Activated T-cell treated with anti-CD3 and anti-CD28 coated beads, Interleukin-2, amount 50 U/mL, for 4 hours (primary cell): ENCODE data around the gene SLC38A1. TPM values are rescaled to one million over a fixed set of nuclear protein-coding genes. Genes with fewer than 3 reads are reported as not detected.
"Not testable (repeated sequence)": the region's sequence is repeated elsewhere in the genome, so short reads cannot be mapped to it uniquely, and the experiment has no call there.

Experiments
- ATAC-seq, 2 donors: fragments of 200-7000 bp; cut with Tn5 transposase; one replicate each; pipeline ENCODE4 v1.10.0; 2021
- DNase-seq: peaks from one replicate; pipeline ENCODE4 v3.0.0-alpha.2; 2020
- H3K27me3 Mint-ChIP-seq: one replicate; pipeline ENCODE4 v1.8.0; 2021; ENCODE audit warnings: low read depth, mixed read lengths
- H3K36me3 Mint-ChIP-seq: one replicate; pipeline ENCODE4 v1.8.0; 2022; ENCODE audit warnings: mixed read lengths; ENCODE audit not compliant: insufficient read depth
- H3K4me1 Mint-ChIP-seq: one replicate; pipeline ENCODE4 v1.8.0; 2021; ENCODE audit warnings: low read depth, mixed read lengths
- H3K4me3 Mint-ChIP-seq: one replicate; pipeline ENCODE4 v1.8.0; 2021; ENCODE audit warnings: mild to moderate bottlenecking, moderate library complexity, mixed read lengths
- H3K9me3 Mint-ChIP-seq: one replicate; pipeline ENCODE4 v1.8.0; 2021; ENCODE audit warnings: mixed read lengths
- total RNA-seq, 3 donors: library from RNA; stranded (reverse); gene quantifications; one replicate each; pipeline ENCODE4 v1.2.1, GENCODE V29; 2021

SLC38A1 gene
- total RNA-seq, 3 donors from 2014 or later = 251 to 257 (median 254) TPM

DNA sequence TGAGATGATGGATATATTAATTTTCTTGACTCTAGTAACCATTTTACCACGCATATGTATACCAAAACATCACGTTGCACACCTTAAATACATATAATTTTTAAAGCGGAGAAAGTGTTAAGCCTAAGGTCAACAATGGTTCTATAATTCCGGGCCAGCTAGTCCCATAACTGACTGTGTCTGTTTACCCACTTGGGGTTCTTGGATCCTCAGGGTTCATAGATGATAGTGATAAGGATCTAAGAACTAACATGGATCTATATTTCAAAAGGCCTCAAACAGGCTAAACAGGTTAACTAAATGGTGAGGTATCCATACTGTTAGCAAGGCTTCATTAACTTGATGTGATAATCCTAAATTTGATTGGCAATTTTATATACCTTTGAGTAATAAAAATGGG is 9.8 kb downstream of the SLC38A1 start:
- H3K4me1 Mint-ChIP-seq = peaks cover 59% of the 10 kb centered on the region

DNA sequence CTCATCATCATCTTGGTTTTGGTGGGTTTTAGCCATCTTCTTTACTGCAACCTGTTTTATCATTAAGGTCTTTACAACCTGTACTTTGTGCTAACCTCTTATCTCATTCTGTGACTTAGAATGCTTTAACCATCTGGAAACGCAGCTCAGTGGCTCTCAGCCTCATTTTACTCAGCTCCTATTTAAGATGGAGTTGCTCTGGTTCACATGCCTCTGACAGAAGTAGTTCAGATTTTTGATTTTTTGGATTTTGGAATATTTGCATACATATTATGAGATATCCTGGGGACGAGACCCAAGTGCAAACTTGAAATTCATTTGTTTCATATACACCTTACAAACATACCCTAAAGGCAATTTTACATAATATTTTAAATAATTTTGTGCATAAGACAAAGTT is 10.7 kb downstream of the SLC38A1 start:
- Mint-ChIP-seq H3K27me3 (no peaks in the 10 kb centered on the region), H3K9me3 (no peaks in the 10 kb centered on the region), H3K4me1 (peaks cover 54% of the 10 kb centered on the region), H3K4me3 (no peak overlapping the region), H3K36me3 (peaks cover 46% of the 10 kb centered on the region)
- ATAC-seq (no peak), DNase-seq (no peak)

More for the DNA sequence above, 9.8 kb downstream of the SLC38A1 start:
- H3K36me3 Mint-ChIP-seq = peaks cover 41% of the 10 kb centered on the region
- no peaks in the 10 kb centered on the region for H3K9me3 Mint-ChIP-seq
- DNase-seq = no peak
- H3K27me3 Mint-ChIP-seq = no peaks in the 10 kb centered on the region
- ATAC-seq = no peak
- H3K4me3 Mint-ChIP-seq = no peak overlapping the region

DNA sequence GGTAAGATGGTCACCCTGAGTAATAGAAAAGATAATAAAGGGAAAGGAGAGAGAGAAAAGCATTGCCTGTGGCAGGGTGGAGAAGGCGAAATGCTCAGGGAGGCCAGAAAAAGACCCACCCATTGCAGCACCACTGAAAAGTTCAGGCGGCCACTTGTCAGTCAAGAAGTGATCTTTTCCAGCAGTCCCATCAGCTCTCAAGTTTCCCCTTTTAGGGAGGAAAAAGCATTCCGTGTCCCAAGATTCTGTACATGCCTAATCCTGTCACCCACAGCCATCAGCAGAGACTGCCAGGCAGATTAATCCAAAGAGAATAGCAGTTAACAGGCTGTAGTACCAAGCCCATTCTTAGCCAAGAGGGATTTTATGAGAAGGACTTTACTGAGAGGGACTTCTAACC is 11.9 kb downstream of the SLC38A1 start:
- H3K4me1 Mint-ChIP-seq = peaks cover 55% of the 10 kb centered on the region
- no peak for DNase-seq
- peak overlapping the region; percentile 52 for H3K4me3 Mint-ChIP-seq
- H3K36me3 Mint-ChIP-seq = peaks cover 49% of the 10 kb centered on the region
- H3K27me3 Mint-ChIP-seq = no peaks in the 10 kb centered on the region
- no peak for ATAC-seq
- no peaks in the 10 kb centered on the region for H3K9me3 Mint-ChIP-seq

DNA sequence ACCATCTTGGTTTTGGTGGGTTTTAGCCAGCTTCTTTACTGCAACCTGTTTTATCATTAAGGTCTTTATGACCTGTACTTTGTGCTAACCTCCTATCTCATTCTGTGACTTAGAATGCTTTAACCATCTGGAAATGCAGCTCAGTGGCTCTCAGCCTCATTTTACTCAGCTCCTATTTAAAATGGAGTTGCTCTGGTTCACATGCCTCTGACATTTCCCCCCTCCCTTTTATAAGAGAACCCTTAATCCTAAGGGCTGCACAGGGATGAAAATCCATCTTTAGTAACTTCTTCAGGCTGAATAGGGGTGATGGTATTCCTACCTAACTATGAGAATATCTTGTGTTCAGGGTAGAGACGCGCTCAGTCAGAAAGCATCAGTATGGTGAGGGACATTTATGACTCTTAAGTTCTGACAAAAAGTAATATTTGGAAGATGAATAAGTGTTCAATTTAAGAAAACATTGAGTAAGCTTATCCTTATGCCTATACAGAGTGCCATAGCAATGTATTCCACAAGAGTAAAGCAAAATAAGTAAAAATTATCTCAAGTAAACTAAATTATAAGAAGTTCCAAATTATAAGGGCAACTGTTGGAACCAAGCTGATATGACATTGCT is 15.2 kb downstream of the SLC38A1 start:
- Mint-ChIP-seq H3K36me3 (peaks cover 77% of the 10 kb centered on the region), H3K9me3 (peaks cover 5% of the 10 kb centered on the region), H3K27me3 (no peaks in the 10 kb centered on the region), H3K4me3 (no peak overlapping the region), H3K4me1 (peaks cover 77% of the 10 kb centered on the region)
- ATAC-seq (peak; percentile 14 to 57), DNase-seq (no peak)

DNA sequence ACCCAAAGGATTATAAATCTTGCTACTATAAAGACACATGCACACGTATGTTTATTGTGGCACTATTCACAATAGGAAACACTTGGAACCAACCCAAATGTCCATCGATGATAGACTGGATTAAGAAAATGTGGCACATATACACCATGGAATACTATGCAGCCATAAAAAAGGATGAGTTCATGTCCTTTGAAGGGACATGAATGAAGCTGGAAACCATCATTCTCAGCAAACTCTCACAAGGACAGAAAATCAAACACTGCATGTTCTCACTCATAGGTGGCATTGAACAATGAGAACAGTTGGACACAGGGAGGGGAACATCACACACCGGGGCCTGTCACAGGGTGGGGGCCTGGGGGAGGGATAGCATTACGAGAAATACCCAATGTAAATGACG is 16.8 kb downstream of the SLC38A1 start:
- ATAC-seq, DNase-seq, H3K4me3 Mint-ChIP-seq, H3K27me3 Mint-ChIP-seq: not testable (repeated sequence)
- peaks cover 20% of the 10 kb centered on the region for H3K9me3 Mint-ChIP-seq
- peaks cover 81% of the 10 kb centered on the region for H3K36me3 Mint-ChIP-seq
- peaks cover 80% of the 10 kb centered on the region for H3K4me1 Mint-ChIP-seq

DNA sequence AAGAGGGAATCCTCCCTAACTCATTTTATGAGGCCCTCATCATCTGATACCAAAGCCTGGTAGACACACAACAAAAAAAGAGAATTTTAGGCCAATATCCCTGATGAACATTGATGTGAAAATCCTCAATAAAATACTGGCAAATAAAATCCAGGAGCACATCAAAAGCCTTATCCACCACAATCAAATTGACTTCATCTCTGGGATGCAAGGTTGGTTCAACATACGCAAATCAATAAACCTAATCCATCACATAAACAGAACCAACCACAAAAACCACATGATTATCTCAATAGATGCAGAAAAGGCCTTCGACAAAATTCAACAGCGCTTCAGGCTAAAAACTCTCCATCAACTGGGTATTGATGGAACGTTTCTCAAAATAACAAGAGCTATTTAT is 18.9 kb downstream of the SLC38A1 start:
- not testable (repeated sequence) for H3K4me3 Mint-ChIP-seq, ATAC-seq, H3K27me3 Mint-ChIP-seq, DNase-seq
- H3K9me3 Mint-ChIP-seq = peaks cover 20% of the 10 kb centered on the region
- H3K36me3 Mint-ChIP-seq = peaks cover 86% of the 10 kb centered on the region
- H3K4me1 Mint-ChIP-seq = peaks cover 82% of the 10 kb centered on the region

DNA sequence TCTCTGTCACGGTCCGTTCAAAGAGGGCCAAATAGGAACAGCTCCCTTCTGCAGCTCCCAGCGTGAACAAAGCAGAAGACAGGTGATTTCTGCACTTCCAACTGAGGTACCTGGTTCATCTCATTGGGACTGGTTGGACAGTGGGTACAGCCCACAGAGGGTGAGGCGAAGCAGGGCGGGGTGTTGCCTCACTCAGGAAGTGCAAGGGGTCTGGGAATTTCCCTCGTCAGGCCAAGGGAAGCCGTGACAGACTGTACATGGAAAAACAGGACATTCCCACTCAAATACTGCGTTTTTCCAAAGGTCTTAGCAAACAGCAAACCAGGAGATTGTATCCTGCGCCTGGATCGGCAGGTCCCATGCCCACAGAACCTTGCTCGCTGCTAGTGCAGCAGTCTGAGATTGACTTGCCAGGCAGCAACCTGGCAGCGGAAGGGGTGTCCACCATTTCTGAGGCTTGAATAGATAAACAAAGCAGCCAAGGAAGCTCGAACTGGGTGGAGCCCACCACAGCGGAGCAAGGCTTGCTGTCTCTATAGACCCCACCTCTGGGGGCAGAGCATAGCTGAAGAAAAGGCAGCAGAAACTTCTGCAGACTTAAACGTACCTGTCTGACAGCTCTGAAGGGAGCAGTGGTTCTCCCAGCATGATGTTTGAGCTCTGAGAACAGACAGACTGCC is 22.7 kb downstream of the SLC38A1 start:
- no peak overlapping the region for H3K4me3 Mint-ChIP-seq

DNA sequence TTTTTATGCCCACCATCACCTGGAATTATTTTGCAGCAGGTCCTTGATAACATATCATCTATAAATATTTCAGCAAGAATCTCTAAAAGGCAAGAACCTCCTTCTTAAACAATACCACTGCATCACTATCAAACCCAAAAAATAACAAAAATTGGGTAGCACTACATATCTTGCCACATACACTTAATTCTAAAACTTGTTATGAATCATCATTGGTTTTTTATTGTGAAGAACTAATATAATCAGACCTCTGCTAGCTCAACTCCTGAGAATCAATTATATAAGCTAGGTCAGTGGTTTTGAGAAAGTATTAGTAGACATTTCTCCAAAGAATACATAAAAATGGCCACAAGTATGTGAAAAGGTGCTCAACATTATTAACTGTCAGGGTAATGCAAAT is 23.8 kb downstream of the SLC38A1 start:
- H3K27me3 Mint-ChIP-seq = no peaks in the 10 kb centered on the region
- H3K9me3 Mint-ChIP-seq = peaks cover 20% of the 10 kb centered on the region
- DNase-seq (no peak), ATAC-seq (peak in 1 of 2 donors; percentile 31)
- H3K36me3 Mint-ChIP-seq = peaks cover 76% of the 10 kb centered on the region
- no peak overlapping the region for H3K4me3 Mint-ChIP-seq
- H3K4me1 Mint-ChIP-seq = peaks cover 88% of the 10 kb centered on the region

More for the DNA sequence above, 22.7 kb downstream of the SLC38A1 start:
- DNase-seq (no peak), ATAC-seq (peak; percentile 20 to 53)
- H3K27me3 Mint-ChIP-seq = no peaks in the 10 kb centered on the region
- peaks cover 20% of the 10 kb centered on the region for H3K9me3 Mint-ChIP-seq
- peaks cover 89% of the 10 kb centered on the region for H3K4me1 Mint-ChIP-seq
- H3K36me3 Mint-ChIP-seq = peaks cover 78% of the 10 kb centered on the region

DNA sequence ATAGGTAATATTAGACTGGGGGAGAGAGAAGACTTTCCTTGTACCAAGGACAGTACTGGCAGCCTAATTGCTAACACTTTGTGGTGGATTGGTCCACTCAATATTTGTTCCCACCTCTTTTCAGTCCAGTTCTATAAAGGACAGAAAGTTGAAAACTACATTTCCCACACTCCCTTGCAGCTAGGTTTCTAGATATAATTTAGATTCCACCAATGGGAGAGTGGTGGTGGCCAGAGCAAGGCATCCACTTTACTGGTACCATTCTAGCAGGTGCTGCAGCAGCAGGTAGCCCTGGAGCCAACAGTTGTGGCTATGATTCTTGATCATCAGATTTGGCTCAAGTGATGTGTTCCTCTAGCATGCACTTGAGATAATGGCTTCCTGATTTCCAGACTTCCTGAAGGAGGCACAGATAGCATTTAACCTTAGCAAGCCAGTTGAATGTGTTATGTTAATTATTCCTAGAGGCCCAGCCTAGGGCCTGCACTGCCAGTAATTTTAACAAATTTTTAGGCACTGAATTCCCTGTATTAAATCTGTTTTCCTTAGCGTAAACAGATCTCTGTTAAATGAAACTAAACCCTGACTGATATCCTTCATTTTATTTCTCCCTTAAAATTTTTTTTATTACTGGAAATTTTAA is 24.4 kb downstream of the SLC38A1 start:
- H3K9me3 Mint-ChIP-seq = peaks cover 20% of the 10 kb centered on the region
- peaks cover 76% of the 10 kb centered on the region for H3K36me3 Mint-ChIP-seq
- peaks cover 86% of the 10 kb centered on the region for H3K4me1 Mint-ChIP-seq
- no peak for DNase-seq
- no peak overlapping the region for H3K4me3 Mint-ChIP-seq
- no peaks in the 10 kb centered on the region for H3K27me3 Mint-ChIP-seq
- no peak for ATAC-seq

DNA sequence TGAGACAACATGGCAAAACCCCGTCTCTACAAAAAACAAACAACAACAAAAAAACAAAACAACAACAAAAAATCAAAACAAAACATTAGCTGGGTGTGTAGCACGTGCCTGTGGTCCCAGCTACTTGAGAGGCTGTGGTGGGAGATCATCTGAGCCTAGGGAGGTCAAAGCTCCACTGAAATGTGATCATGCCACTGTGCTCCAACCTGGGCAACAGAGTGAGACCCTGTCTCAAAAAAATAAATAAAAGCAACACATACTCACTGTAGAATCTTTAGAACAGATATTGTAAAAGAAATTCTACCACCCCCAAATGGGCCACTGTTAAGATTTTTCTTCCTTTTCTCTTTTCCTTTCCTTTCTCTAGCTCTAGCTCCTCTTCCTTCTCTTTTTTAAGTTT is 26.3 kb downstream of the SLC38A1 start:
- Mint-ChIP-seq H3K4me1 (peaks cover 84% of the 10 kb centered on the region), H3K27me3 (no peaks in the 10 kb centered on the region), H3K4me3 (no peak overlapping the region), H3K9me3 (peaks cover 6% of the 10 kb centered on the region), H3K36me3 (peaks cover 67% of the 10 kb centered on the region)
- ATAC-seq = no peak
- no peak for DNase-seq

DNA sequence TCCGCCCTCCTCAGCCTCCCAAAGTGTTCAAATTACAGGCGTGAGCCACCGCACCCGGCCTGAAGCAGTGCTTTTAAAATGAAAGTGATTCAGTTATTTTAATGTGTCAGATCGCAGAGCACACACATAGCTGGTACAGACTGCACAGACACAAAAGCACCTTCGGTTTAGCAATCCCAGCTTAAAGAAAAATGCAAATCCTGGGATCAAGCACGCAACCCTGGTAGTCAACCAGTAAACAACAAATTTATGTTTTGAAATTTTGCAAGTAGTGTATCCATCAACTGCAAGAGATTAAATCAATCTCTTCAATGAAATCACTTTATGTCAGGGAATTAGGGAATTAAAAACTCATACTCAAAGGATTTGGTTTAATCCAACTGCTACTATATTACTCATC is 28.4 kb downstream of the SLC38A1 start:
- ATAC-seq (no peak), DNase-seq (no peak)
- Mint-ChIP-seq H3K4me1 (peaks cover 85% of the 10 kb centered on the region), H3K9me3 (no peaks in the 10 kb centered on the region), H3K27me3 (no peaks in the 10 kb centered on the region), H3K4me3 (no peak overlapping the region), H3K36me3 (peaks cover 68% of the 10 kb centered on the region)

DNA sequence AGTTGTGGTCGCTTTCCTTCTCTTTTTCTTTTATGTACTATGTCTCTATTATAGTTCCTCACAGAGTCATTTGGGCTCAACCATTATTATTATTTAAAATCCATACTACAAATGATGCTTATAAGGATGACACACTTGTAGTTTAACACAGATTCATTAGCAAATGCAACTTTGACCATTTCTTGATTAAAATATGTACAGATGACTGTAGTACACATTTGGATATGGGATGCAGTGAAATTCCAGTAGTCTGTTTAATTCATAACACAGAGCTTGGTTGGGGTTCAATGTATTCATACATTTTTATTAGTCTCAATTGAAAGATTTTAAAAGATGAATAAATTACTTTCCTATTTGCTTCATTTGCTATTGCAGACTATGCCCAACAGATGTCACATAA is 30.0 kb downstream of the SLC38A1 start:
- DNase-seq (no peak), ATAC-seq (no peak)
- Mint-ChIP-seq H3K4me1 (peaks cover 85% of the 10 kb centered on the region), H3K4me3 (no peak overlapping the region), H3K9me3 (no peaks in the 10 kb centered on the region), H3K36me3 (peaks cover 66% of the 10 kb centered on the region), H3K27me3 (no peaks in the 10 kb centered on the region)

DNA sequence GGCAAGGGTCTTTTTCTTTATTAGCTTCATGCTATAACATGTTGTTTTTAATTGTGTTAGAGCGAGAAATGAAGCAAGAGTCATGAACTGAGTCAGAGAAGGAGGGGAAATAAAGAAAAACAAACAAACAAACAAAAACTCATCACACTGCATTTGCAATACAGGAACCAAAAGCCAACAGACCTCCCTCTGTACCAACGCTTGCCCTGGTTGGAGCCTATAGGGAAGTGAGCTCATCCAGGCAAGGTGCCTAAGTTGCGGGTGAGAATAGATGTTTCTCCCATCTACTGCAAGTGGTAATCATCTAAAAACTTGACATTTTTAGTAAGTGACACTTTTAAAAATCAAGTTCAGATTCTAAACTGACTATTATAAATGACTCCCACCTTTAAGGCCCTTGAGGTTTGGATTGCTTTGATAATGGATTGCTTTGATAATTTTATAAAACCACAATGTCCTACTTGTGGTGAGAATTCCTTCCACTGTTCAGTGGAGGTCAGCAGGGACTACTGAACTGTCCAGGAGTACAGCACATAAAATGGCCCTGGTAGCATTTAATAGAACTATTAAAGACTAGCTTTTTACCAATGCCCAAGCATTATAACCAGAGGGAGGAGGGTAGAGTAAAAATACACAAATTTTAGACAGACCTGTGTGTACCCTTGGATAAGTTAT is 31.3 kb downstream of the SLC38A1 start:
- no peak for DNase-seq
- Mint-ChIP-seq H3K9me3 (no peaks in the 10 kb centered on the region), H3K36me3 (peaks cover 60% of the 10 kb centered on the region), H3K4me3 (no peak overlapping the region), H3K27me3 (no peaks in the 10 kb centered on the region), H3K4me1 (peaks cover 80% of the 10 kb centered on the region)
- peak in 1 of 2 donors; percentile 38 for ATAC-seq

DNA sequence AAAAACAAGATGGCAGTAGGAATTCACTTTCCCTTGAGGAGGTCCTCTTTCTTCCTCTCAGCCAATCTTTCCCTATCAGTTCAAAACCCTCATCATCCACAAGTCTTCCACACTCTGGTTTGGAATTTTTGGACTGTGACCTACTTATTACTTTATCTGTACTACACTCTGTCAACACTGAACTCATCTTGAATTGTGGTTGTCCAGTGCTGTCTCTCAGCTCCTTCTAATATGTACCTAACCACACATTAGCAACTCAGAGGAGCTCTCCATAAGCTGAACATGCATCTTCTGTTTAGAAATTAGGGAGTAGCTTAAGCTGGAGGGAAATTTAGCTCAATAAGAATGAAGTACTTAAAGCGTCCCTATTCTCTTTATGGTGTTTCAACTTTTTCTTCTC is 34.8 kb downstream of the SLC38A1 start:
- no peak overlapping the region for H3K4me3 Mint-ChIP-seq
- DNase-seq = no peak
- no peak for ATAC-seq
- no peaks in the 10 kb centered on the region for H3K27me3 Mint-ChIP-seq
- peaks cover 82% of the 10 kb centered on the region for H3K4me1 Mint-ChIP-seq
- H3K9me3 Mint-ChIP-seq = no peaks in the 10 kb centered on the region
- H3K36me3 Mint-ChIP-seq = peaks cover 60% of the 10 kb centered on the region
